Measurements from ENCODE around the gene GSTO1.

The GSTO1 gene

GRCh38 chr10:104250371-104250770 lies 4.3 kb upstream of the GSTO1 start:
- no peak for DNase-seq (ENCODE audit: low spot score)

GRCh38 chr10:104251443-104251842 lies 3.2 kb upstream of the GSTO1 start:
- DNase-seq (ENCODE audit: low spot score), result no peak

GRCh38 chr10:104252368-104252767 lies 2.3 kb upstream of the GSTO1 start:
- no peak for DNase-seq (ENCODE audit: low spot score)

GRCh38 chr10:104253106-104253505 lies 1.6 kb upstream of the GSTO1 start:
- no peak for DNase-seq (ENCODE audit: low spot score)

- no peak for DNase-seq (ENCODE audit: low spot score)
These were observed 884 bp upstream of the GSTO1 start for GRCh38 chr10:104253606-104254410.

GRCh38 chr10:104255311-104255981 lies 754 bp downstream of the GSTO1 start:
- peak; percentile 20 for DNase-seq (ENCODE audit: low spot score)

GRCh38 chr10:104256335-104256961 lies 1.8 kb downstream of the GSTO1 start:
- DNase-seq (ENCODE audit: low spot score), result peak; percentile 63

- DNase-seq (ENCODE audit: low spot score), result no peak
These were observed 2.5 kb downstream of the GSTO1 start for GRCh38 chr10:104257235-104257634.

- DNase-seq (ENCODE audit: low spot score), result no peak
These were observed 3.5 kb downstream of the GSTO1 start for GRCh38 chr10:104258209-104258608.

- no peak for DNase-seq (ENCODE audit: low spot score)
These were observed 4.8 kb downstream of the GSTO1 start for GRCh38 chr10:104259456-104259855.

- no peak for DNase-seq (ENCODE audit: low spot score)
These were observed 5.5 kb downstream of the GSTO1 start for GRCh38 chr10:104259999-104260774.

- peak; percentile 45 for DNase-seq (ENCODE audit: low spot score)
These were observed 6.1 kb downstream of the GSTO1 start for GRCh38 chr10:104260775-104261115.

- no peak for DNase-seq (ENCODE audit: low spot score)
These were observed 7.4 kb downstream of the GSTO1 start for GRCh38 chr10:104262055-104262454.

- no peak for DNase-seq (ENCODE audit: low spot score)
These were observed 10.1 kb downstream of the GSTO1 start for GRCh38 chr10:104264783-104265182.

GRCh38 chr10:104267721-104268404 lies 13.2 kb downstream of the GSTO1 start:
- no peak for DNase-seq (ENCODE audit: low spot score)

- DNase-seq (ENCODE audit: low spot score), result no peak
These were observed 13.7 kb downstream of the GSTO1 start for GRCh38 chr10:104268405-104268712.

- peak; percentile 99 for DNase-seq (ENCODE audit: low spot score)
These were observed 14.3 kb downstream of the GSTO1 start, which contains the start of gene GSTO2 for GRCh38 chr10:104268713-104269645. GSTO2 (plus strand) TSS chr10:104269184; CDS start chr10:104274916, 5,732 bp downstream.

GRCh38 chr10:104273286-104273685 lies 18.6 kb downstream of the GSTO1 start:
- no peak for DNase-seq (ENCODE audit: low spot score)

GRCh38 chr10:104273899-104274575 lies 19.3 kb downstream of the GSTO1 start:
- no peak for DNase-seq (ENCODE audit: low spot score)

Measured in CD4-positive, alpha-beta T cell treated with Interleukin-2 at 100 ng/mL for 4 hours (primary cell).